ENCODE results near the gene CDCA7. TPM values are rescaled to one million over a fixed set of nuclear protein-coding genes. Genes with fewer than 3 reads are reported as not detected.

CDCA7 gene
- total RNA-seq, 1 donor: 6.2 TPM

DNA sequence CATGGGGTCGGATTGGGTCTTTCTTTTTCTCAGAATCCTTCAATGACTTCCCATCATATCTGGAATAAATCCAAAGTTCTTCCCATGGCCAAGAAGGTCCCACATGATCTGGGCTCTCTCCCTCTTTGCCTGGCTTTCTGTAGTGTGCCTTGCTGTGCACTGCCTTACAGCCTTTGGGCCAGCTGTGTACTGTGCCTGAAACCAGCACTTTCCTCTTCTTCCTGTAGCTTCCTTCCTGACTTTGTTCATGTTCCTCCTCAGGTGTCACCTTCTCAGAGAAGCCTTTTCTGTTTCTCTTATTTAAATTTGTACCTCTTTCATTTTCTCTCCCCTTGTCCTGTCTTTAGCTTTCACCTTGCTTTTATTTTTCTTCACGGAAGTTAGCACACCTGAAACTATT, 4.3 kb upstream of the CDCA7 start:
- no peak for TF ChIP-seq CTCF (IDR thresholded peaks at IDR 0.05; ENCODE audit: insufficient read depth, low read length)
- no peak for DNase-seq (ENCODE audit: low read depth)
- no peak overlapping the region for H3K4me3 ChIP-seq (ENCODE audit: low read depth, low read length)

DNA sequence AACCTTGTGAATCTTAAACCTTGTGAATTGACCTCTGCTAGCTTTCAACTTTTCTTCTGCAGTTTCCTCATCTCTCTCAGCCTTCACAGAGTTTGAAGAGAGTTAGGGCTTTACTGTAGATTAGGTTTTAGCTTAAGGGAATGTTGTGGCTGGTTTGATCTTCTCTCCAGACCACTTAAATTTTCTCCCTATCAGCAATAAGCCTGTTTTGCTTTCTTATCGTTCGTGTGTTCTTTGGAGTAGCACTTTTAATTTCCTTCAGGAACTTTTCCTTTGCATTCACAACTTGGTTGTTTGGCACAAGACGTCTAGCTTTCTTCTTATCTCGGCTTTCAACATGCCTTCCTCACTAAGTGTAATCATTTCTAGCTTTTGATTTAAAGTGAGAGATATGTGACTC, 2.8 kb upstream of the CDCA7 start:
- no peak overlapping the region for H3K4me3 ChIP-seq (ENCODE audit: low read depth, low read length)
- no peak for TF ChIP-seq CTCF (IDR thresholded peaks at IDR 0.05; ENCODE audit: insufficient read depth, low read length)
- no peak for DNase-seq (ENCODE audit: low read depth)

GRCh38 chr2:173353556-173353955, 1.1 kb upstream of the CDCA7 start:
- no peak overlapping the region for H3K4me3 ChIP-seq (ENCODE audit: low read depth, low read length)

GRCh38 chr2:173354073-173354581, 545 bp upstream of the CDCA7 start:
- peak overlapping the region; percentile 78 for H3K4me3 ChIP-seq (ENCODE audit: low read depth, low read length)
- TF ChIP-seq CTCF (IDR thresholded peaks at IDR 0.05; ENCODE audit: insufficient read depth, low read length): no peak
- peak; percentile 4 for DNase-seq (ENCODE audit: low read depth)

More at GRCh38 chr2:173353556-173353955, 1.1 kb upstream of the CDCA7 start:
- TF ChIP-seq CTCF (IDR thresholded peaks at IDR 0.05; ENCODE audit: insufficient read depth, low read length): no peak
- DNase-seq (ENCODE audit: low read depth): no peak

DNA sequence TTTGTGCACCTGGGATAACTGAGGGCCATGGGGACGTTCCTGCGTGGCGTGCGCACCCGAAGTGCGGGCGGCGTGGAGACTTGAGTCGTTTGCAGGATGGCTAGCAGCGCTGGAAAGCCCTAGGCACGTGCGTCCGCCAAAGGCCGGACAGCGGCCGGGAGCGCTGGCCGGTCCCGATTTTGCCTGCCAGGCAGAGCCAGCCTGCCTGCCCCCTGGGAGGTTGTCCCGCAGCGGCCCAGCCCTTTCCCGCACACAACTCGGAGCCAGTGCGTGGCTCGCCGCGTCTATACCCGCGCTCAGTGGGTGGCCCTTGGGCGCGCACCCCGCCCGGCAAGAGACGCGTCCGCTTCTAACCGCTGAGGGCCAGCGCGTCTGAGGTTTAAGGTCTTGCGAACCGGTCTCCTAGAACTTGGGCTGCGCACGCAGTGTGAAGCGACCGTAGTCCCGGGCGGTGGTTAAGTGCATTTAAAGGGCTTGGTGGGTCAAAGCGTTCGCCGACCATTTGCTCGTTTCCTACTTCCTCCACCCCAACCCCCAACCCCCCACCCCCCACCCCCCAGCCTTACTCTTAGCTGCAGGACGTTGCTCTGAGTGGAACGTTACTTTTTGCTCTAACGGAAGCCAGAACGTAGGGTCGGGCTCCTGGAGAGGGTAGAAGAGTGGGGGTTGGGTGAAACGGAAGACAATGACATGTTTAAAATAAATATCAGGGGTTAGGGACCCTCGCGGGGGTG, 627 bp downstream of the CDCA7 start:
- peak overlapping the region; percentile 78 for H3K4me3 ChIP-seq (ENCODE audit: low read depth, low read length)
- TF ChIP-seq CTCF (IDR thresholded peaks at IDR 0.05; ENCODE audit: insufficient read depth, low read length): no peak
- DNase-seq (ENCODE audit: low read depth): peak; percentile 54

- no peak for TF ChIP-seq CTCF (IDR thresholded peaks at IDR 0.05; ENCODE audit: insufficient read depth, low read length)
- no peak for DNase-seq (ENCODE audit: low read depth)
- peak overlapping the region; percentile 78 for H3K4me3 ChIP-seq (ENCODE audit: low read depth, low read length)
These were observed 1.3 kb downstream of the CDCA7 start for GRCh38 chr2:173355866-173356508.

Data from fibroblast of the aortic adventitia (primary cell).